ENCODE data around the gene HOXC12.

Gene HOXC12

GRCh38 chr12:53985692-53985993, 30.9 kb downstream of the HOXC12 start:
- CTCF ChIA-PET, result interaction anchor here (0.9 to 5.8 kb wide), 31 partner anchors 8 to 397 kb away, joined by 3 to 401 read pairs (median 6); partner anchors contain the start of genes HOXC11, HOXC5, HOXC8 and HOXC9
- H3K4me3 ChIP-seq (ENCODE audit: low read depth, low read length), result peak overlapping the region; percentile 96
- POLR2A ChIA-PET, result interaction anchor here (0.6 to 2.9 kb wide), 12 partner anchors 8 to 222 kb away, joined by 3 to 12 read pairs (median 4); no protein-coding TSS in a partner anchor
- TF ChIP-seq CTCF (IDR thresholded peaks at IDR 0.05; ENCODE audit: insufficient read depth, low read length, missing control alignments), result no peak
- no peak for DNase-seq (ENCODE audit: low read depth, low spot score)

- DNase-seq (ENCODE audit: low read depth, low spot score), result no peak
- ChIA-PET CTCF (interaction anchor here (0.8 to 5.8 kb wide), 29 partner anchors 7 to 397 kb away, joined by 3 to 401 read pairs (median 6); partner anchors contain the start of genes HOXC11, HOXC5, HOXC8 and HOXC9), POLR2A (interaction anchor here (0.6 to 2.9 kb wide), 9 partner anchors 10 to 387 kb away, joined by 3 to 12 read pairs (median 4); no protein-coding TSS in a partner anchor)
- TF ChIP-seq CTCF (IDR thresholded peaks at IDR 0.05; ENCODE audit: insufficient read depth, low read length, missing control alignments), result no peak
- peak overlapping the region; percentile 96 for H3K4me3 ChIP-seq (ENCODE audit: low read depth, low read length)
Observed at GRCh38 chr12:53985994-53986685, 31.4 kb downstream of the HOXC12 start.

GRCh38 chr12:53986686-53987483, 32.2 kb downstream of the HOXC12 start:
- TF ChIP-seq CTCF (IDR thresholded peaks at IDR 0.05; ENCODE audit: insufficient read depth, low read length, missing control alignments), result no peak
- peak overlapping the region; percentile 96 for H3K4me3 ChIP-seq (ENCODE audit: low read depth, low read length)
- POLR2A ChIA-PET, result interaction anchor here (0.7 to 2.9 kb wide), 5 partner anchors 9 to 386 kb away, joined by 3 to 12 read pairs (median 7); no protein-coding TSS in a partner anchor
- CTCF ChIA-PET, result interaction anchor here (0.8 to 5.8 kb wide), 23 partner anchors 8 to 392 kb away, joined by 3 to 401 read pairs (median 9); partner anchors contain the start of genes HOXC11, HOXC5, HOXC8 and HOXC9
- no peak for DNase-seq (ENCODE audit: low read depth, low spot score)

GRCh38 chr12:53987787-53988230, 33.1 kb downstream of the HOXC12 start:
- ChIA-PET POLR2A (interaction anchor here (0.7 to 2.9 kb wide), 7 partner anchors 9 to 424 kb away, joined by 3 to 12 read pairs (median 5); partner anchors contain the start of gene HOXC9), CTCF (interaction anchor here (0.8 to 5.8 kb wide), 22 partner anchors 7 to 400 kb away, joined by 3 to 401 read pairs (median 6); partner anchors contain the start of genes HOXC5, HOXC8, HOXC9 and SMUG1)
- DNase-seq (ENCODE audit: low read depth, low spot score), result no peak
- TF ChIP-seq CTCF (IDR thresholded peaks at IDR 0.05; ENCODE audit: insufficient read depth, low read length, missing control alignments), result no peak
- H3K4me3 ChIP-seq (ENCODE audit: low read depth, low read length), result peak overlapping the region; percentile 96

GRCh38 chr12:53988541-53989226, 34.0 kb downstream of the HOXC12 start:
- ChIA-PET CTCF (interaction anchor here (0.9 to 5.8 kb wide), 21 partner anchors 13 to 391 kb away, joined by 3 to 401 read pairs (median 6); partner anchors contain the start of genes HOXC5, HOXC8, HOXC9 and SMUG1), POLR2A (interaction anchor here (0.5 to 2.9 kb wide), 6 partner anchors 8 to 29 kb away, joined by 3 to 12 read pairs (median 4); partner anchors contain the start of gene HOXC9)
- H3K4me3 ChIP-seq (ENCODE audit: low read depth, low read length), result peak overlapping the region; percentile 96
- TF ChIP-seq CTCF (IDR thresholded peaks at IDR 0.05; ENCODE audit: insufficient read depth, low read length, missing control alignments), result no peak
- DNase-seq (ENCODE audit: low read depth, low spot score), result no peak
